ENCODE data around the gene MKKS. TPM values are rescaled to one million over a fixed set of nuclear protein-coding genes. Genes with fewer than 3 reads are reported as not detected.
A peak's percentile ranks its signal among the peaks of the same experiment; 100 is the strongest.

The MKKS gene
- total and polyA plus RNA-seq, 10 of the 15 experiments (the other 5 are each of a cell fraction or from before 2014, with no cell fraction given) = 4.3 to 17.9 (median 7.7) TPM

- peak; percentile 31 for FAIRE-seq
- TF ChIP-seq MTA2 (IDR thresholded peaks at IDR 0.05; ENCODE audit: low read depth) (no peak), CBX3 (IDR thresholded peaks at IDR 0.05; ENCODE audit: borderline replicate concordance, low read depth) (no peak), STAT3 (IDR thresholded peaks at IDR 0.05; ENCODE audit: low read depth, low read length) (no peak), DPF2 (IDR thresholded peaks at IDR 0.05) (no peak), BHLHE40 (IDR thresholded peaks at IDR 0.05; ENCODE audit: borderline replicate concordance in 1 of 2, low read depth in 2 of 2, low read length in 1 of 2) (no peak), E4F1 (IDR thresholded peaks at IDR 0.05; ENCODE audit: borderline replicate concordance, partially characterized antibody) (peak; percentile 27), PBX3 (IDR thresholded peaks at IDR 0.05; ENCODE audit: insufficient replicate concordance, low read depth, low read length) (peak; percentile 60), GABPA (IDR thresholded peaks at IDR 0.05; ENCODE audit: low read depth) (peak; percentile 24; the same call in 1 of the 2 replicates), EP300 (IDR thresholded peaks at IDR 0.05; ENCODE audit: borderline replicate concordance in 1 of 2, control insufficient read depth in 1 of 2, low read depth in 2 of 2, low read length in 2 of 2) (0 out of 4 replicates have a peak, but pooled peaks of 1 of the 2 experiments have one; percentile 17), SMC3 (IDR thresholded peaks at IDR 0.05; ENCODE audit: borderline replicate concordance, low read length) (no peak), SP1 (IDR thresholded peaks at IDR 0.05; ENCODE audit: low read depth, low read length) (peak; percentile 79), E2F4 (IDR thresholded peaks at IDR 0.05; ENCODE audit: low read depth, low read length) (no peak), NFYB (IDR thresholded peaks at IDR 0.05; ENCODE audit: insufficient read depth, low read depth, low read length) (peak; percentile 23; the same call in 1 of the 2 replicates), CREM (IDR thresholded peaks at IDR 0.05; ENCODE audit: low read depth) (no peak), RAD21 (IDR thresholded peaks at IDR 0.05; ENCODE audit: insufficient read depth, low read depth, low read length) (no peak), SMARCA5 (IDR thresholded peaks at IDR 0.05) (no peak), POU2F2 (IDR thresholded peaks at IDR 0.05; ENCODE audit: borderline replicate concordance, low read depth, low read length) (peak; percentile 41; the same call in 1 of the 3 replicates), TCF7 (IDR thresholded peaks at IDR 0.05; ENCODE audit: borderline replicate concordance) (no peak), RBBP5 (conservative IDR thresholded peaks at IDR 0.05) (no peak), NFIC (IDR thresholded peaks at IDR 0.05; ENCODE audit: low read depth, low read length) (0 out of 2 replicates have a peak, but pooled peaks have one; percentile 15), CHD2 (IDR thresholded peaks at IDR 0.05; ENCODE audit: borderline replicate concordance, low read depth, low read length) (no peak)
These were observed 427 bp upstream of the MKKS start for GRCh38 chr20:10434467-10434831.

More at GRCh38 chr20:10434467-10434831, 427 bp upstream of the MKKS start:
- intact Hi-C loops (cut with micrococcal nuclease; ENCODE audit: unreplicated experiment) = loop anchor here (2.0 to 10.0 kb wide), 5 partner anchors 78 to 1100 kb away; no protein-coding TSS in a partner anchor
- ChIA-PET CTCF (interaction anchor here (0.9 to 6.4 kb wide), 13 partner anchors 9 to 236 kb away, joined by 3 to 52 read pairs (median 4); no protein-coding TSS in a partner anchor), POLR2A (interaction anchor here (1.0 to 6.6 kb wide), 11 partner anchors 8 to 237 kb away, joined by 3 to 53 read pairs (median 7); no protein-coding TSS in a partner anchor), SMC1A (ENCODE audit: uncharacterized antibody, unreplicated experiment) (interaction anchor here (0.7 to 6.8 kb wide), 26 partner anchors 8 to 1020 kb away, joined by 3 to 72 read pairs (median 4); no protein-coding TSS in a partner anchor), RAD21 (ENCODE audit: unreplicated experiment) (interaction anchor here (0.8 to 5.0 kb wide), 16 partner anchors 8 to 1020 kb away, joined by 3 to 47 read pairs (median 4); no protein-coding TSS in a partner anchor)
- H2AFZ ChIP-seq (ENCODE audit: control insufficient read depth, low read depth, low read length) = peak overlapping the region; percentile 62
- H3K27me3 ChIP-seq (replicated peaks in 1 of 2; ENCODE audit: control insufficient read depth in 2 of 2, insufficient read depth in 2 of 2, low read length in 1 of 2) = no peaks in the 10 kb centered on the region
- H3K36me3 ChIP-seq (ENCODE audit: control insufficient read depth in 2 of 2, insufficient read depth in 2 of 2, low read length in 1 of 2) = no peaks in the 10 kb centered on the region
- peak overlapping the region; percentile 91 for H3K9ac ChIP-seq (ENCODE audit: control insufficient read depth, insufficient read depth, low read length)
- H3K9me3 ChIP-seq (replicated peaks; ENCODE audit: control insufficient read depth, insufficient read depth, low read length) = no peaks in the 10 kb centered on the region
- peak overlapping the region; percentile 87 for H3K27ac ChIP-seq (ENCODE audit: control insufficient read depth, insufficient read depth)
- peak; percentile 54 for ATAC-seq
- H3K4me3 ChIP-seq = peak overlapping the region; percentile 97
- H3K4me2 ChIP-seq (ENCODE audit: control insufficient read depth, insufficient read depth) = peak overlapping the region; percentile 51
- BruUV-seq (replicated peaks) = no TSS peak
- WGBS (ENCODE audit: insufficient coverage, insufficient replicate concordance, low lambda C conversion rate, missing lambda C conversion rate) = under 1% methylated on average over 17 of the region's 17 CpGs
- peak; percentile 87 for DNase-seq (ENCODE audit: low read depth, low spot score)
- peaks cover 15% of the 10 kb centered on the region for H3K4me1 ChIP-seq (ENCODE audit: control insufficient read depth, insufficient read depth, low read length)
- peaks cover 33% of the 10 kb centered on the region for H3K79me2 ChIP-seq (ENCODE audit: control insufficient read depth, insufficient read depth, low read length)
- H4K20me1 ChIP-seq (ENCODE audit: control insufficient read depth, insufficient read depth) = no peaks in the 10 kb centered on the region
- in situ Hi-C loops (cut with MboI) = no loop called here

Measured in GM12878 (cell line).